HG03095 (cell line): ENCODE data around the gene PARD6B.
"Not testable (repeated sequence)": the region's sequence is repeated elsewhere in the genome, so short reads cannot be mapped to it uniquely, and the experiment has no call there.

Experiments
- ATAC-seq: cut with Tn5 transposase; IDR thresholded peaks from one replicate; pipeline ENCODE4 v1.9.1; 2021; ENCODE audit warnings: moderate library complexity; ENCODE audit not compliant: unreplicated experiment

PARD6B gene

GRCh38 chr20:50744143-50744792 is 12.9 kb downstream of the PARD6B start:
- no peak for ATAC-seq

GRCh38 chr20:50745634-50746137 is 14.3 kb downstream of the PARD6B start:
- no peak for ATAC-seq

- ATAC-seq = no peak
Measured at GRCh38 chr20:50746138-50746940, 15.0 kb downstream of the PARD6B start.

GRCh38 chr20:50747275-50747674 is 15.9 kb downstream of the PARD6B start:
- no peak for ATAC-seq

- ATAC-seq = no peak
Measured at GRCh38 chr20:50750145-50750671, 18.8 kb downstream of the PARD6B start.

GRCh38 chr20:50753152-50753551 is 21.8 kb downstream of the PARD6B start:
- ATAC-seq = no peak

- ATAC-seq = no peak
Measured at GRCh38 chr20:50754420-50754819, 23.0 kb downstream of the PARD6B start.

- ATAC-seq = no peak
Measured at GRCh38 chr20:50756447-50756846, 25.1 kb downstream of the PARD6B start.

GRCh38 chr20:50758469-50758868 is 27.1 kb downstream of the PARD6B start:
- ATAC-seq = no peak

- no peak for ATAC-seq
Measured at GRCh38 chr20:50758992-50759391, 27.6 kb downstream of the PARD6B start.

GRCh38 chr20:50759678-50760077 is 28.3 kb downstream of the PARD6B start:
- ATAC-seq = no peak

GRCh38 chr20:50762045-50762422 is 30.7 kb downstream of the PARD6B start:
- no peak for ATAC-seq

GRCh38 chr20:50762435-50763220 is 31.2 kb downstream of the PARD6B start:
- ATAC-seq = no peak

- ATAC-seq = not testable (repeated sequence)
Measured at GRCh38 chr20:50763550-50764458, 32.4 kb downstream of the PARD6B start.

- ATAC-seq = not testable (repeated sequence)
Measured at GRCh38 chr20:50765251-50765650, 33.9 kb downstream of the PARD6B start.

- no peak for ATAC-seq
Measured at GRCh38 chr20:50765674-50766073, 34.3 kb downstream of the PARD6B start.

GRCh38 chr20:50766955-50767809 is 35.8 kb downstream of the PARD6B start:
- not testable (repeated sequence) for ATAC-seq

GRCh38 chr20:50768991-50769390 is 37.6 kb downstream of the PARD6B start:
- not testable (repeated sequence) for ATAC-seq

GRCh38 chr20:50769551-50770085 is 38.2 kb downstream of the PARD6B start:
- ATAC-seq = not testable (repeated sequence)
